B cell (primary cell): ENCODE data around the gene BAIAP3.

Experiments used
- EZH2 ChIP-seq: IDR thresholded peaks from 2 replicates; pipeline ENCODE4 v1.6.1; 2012; ENCODE audit warnings: borderline replicate concordance, low read depth, mild to moderate bottlenecking, moderate library complexity, low read length; ENCODE audit not compliant: insufficient read depth, poor library complexity, severe bottlenecking
- TF ChIP-seq, protein P1 (sequence below): fragments of 200-600 bp; IDR thresholded peaks from one replicate; pipeline ENCODE4 v1.8.0; 2022; ENCODE audit warnings: antibody characterized with exemption, mild to moderate bottlenecking

DNA sequence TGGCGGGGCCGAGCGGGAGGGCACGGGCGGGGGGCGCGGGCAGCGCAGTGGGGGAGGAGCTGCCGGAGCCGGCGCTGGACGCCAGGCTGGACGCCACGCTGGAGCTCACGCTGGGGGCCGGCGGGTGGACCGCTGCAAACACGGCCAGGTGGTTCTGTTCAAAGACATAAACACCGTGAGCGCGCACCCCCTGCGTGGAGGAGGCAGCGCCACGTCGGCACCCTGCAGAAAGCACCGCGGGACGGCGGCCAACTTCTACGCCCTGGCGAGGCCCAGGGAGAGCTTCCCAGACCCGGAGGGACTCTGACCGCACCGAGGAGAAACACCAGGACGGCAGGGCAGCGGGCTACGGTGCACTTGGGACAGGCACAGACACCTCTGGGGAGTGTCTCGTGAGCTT lies 51.8 kb downstream of the BAIAP3 start:
- no peak for TF ChIP-seq EZH2
- TF ChIP-seq, protein P1, sequence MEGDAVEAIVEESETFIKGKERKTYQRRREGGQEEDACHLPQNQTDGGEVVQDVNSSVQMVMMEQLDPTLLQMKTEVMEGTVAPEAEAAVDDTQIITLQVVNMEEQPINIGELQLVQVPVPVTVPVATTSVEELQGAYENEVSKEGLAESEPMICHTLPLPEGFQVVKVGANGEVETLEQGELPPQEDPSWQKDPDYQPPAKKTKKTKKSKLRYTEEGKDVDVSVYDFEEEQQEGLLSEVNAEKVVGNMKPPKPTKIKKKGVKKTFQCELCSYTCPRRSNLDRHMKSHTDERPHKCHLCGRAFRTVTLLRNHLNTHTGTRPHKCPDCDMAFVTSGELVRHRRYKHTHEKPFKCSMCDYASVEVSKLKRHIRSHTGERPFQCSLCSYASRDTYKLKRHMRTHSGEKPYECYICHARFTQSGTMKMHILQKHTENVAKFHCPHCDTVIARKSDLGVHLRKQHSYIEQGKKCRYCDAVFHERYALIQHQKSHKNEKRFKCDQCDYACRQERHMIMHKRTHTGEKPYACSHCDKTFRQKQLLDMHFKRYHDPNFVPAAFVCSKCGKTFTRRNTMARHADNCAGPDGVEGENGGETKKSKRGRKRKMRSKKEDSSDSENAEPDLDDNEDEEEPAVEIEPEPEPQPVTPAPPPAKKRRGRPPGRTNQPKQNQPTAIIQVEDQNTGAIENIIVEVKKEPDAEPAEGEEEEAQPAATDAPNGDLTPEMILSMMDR = no peak
